H9 (cell line): ENCODE data around the gene CACNA1F. TPM values are rescaled to one million over a fixed set of nuclear protein-coding genes. Genes with fewer than 3 reads are reported as not detected.

ENCODE experiments used
- DNase-seq: peaks from one replicate; pipeline ENCODE4 v3.0.0-alpha.2; 2017
- H2AFZ ChIP-seq: one replicate; pipeline ENCODE4 v1.6.1; 2013; ENCODE audit warnings: mild to moderate bottlenecking, low read length, control low read depth, moderate library complexity
- H2AK5ac ChIP-seq: 2 replicates; pipeline ENCODE4 v1.6.1; 2013; ENCODE audit warnings: low read length, control low read depth, mixed read lengths; ENCODE audit not compliant: insufficient read length
- H2BK120ac ChIP-seq: one replicate; pipeline ENCODE4 v1.6.1; 2013; ENCODE audit warnings: low read depth, mild to moderate bottlenecking, low read length, control low read depth, inconsistent platforms; ENCODE audit not compliant: poor library complexity, severe bottlenecking
- H2BK12ac ChIP-seq: 2 replicates; pipeline ENCODE4 v1.6.1; 2013; ENCODE audit warnings: low read length, control low read depth, mixed read lengths, low read depth; ENCODE audit not compliant: insufficient read length
- H2BK15ac ChIP-seq: 2 replicates; pipeline ENCODE4 v1.6.1; 2013; ENCODE audit warnings: low read depth, low read length, control low read depth
- H2BK20ac ChIP-seq: one replicate; pipeline ENCODE4 v1.6.1; 2013; ENCODE audit warnings: low read depth, mild to moderate bottlenecking, low read length, control low read depth, inconsistent platforms; ENCODE audit not compliant: poor library complexity, severe bottlenecking
- H2BK5ac ChIP-seq: 2 replicates; pipeline ENCODE4 v1.6.1; 2013; ENCODE audit warnings: low read length, control low read depth, mixed read lengths; ENCODE audit not compliant: insufficient read length
- H3K14ac ChIP-seq: 2 replicates; pipeline ENCODE4 v1.6.1; 2013; ENCODE audit warnings: low read length, control low read depth; ENCODE audit not compliant: insufficient read depth
- H3K18ac ChIP-seq: 2 replicates; pipeline ENCODE4 v1.6.1; 2013; ENCODE audit warnings: low read depth, mild to moderate bottlenecking, mixed read lengths, low read length, control low read depth; ENCODE audit not compliant: insufficient read length
- H3K23ac ChIP-seq: 2 replicates; pipeline ENCODE4 v1.6.1; 2013; ENCODE audit warnings: low read length, control low read depth, mixed read lengths, low read depth; ENCODE audit not compliant: insufficient read length
- H3K23me2 ChIP-seq: 2 replicates; pipeline ENCODE4 v1.6.1; 2013; ENCODE audit warnings: low read depth, mild to moderate bottlenecking, mixed read lengths, low read length, control low read depth; ENCODE audit not compliant: insufficient read length, poor library complexity, severe bottlenecking
- H3K27ac ChIP-seq: 2 replicates; pipeline ENCODE4 v1.5.1; 2013; ENCODE audit warnings: low read length, control low read depth, mixed read lengths, low read depth; ENCODE audit not compliant: insufficient read length
- H3K27me3 ChIP-seq: 2 replicates; pipeline ENCODE4 v1.6.1; 2013; ENCODE audit warnings: low read length, control low read depth, inconsistent platforms; ENCODE audit not compliant: insufficient read depth
- H3K4ac ChIP-seq: 2 replicates; pipeline ENCODE4 v1.6.1; 2013; ENCODE audit warnings: low read depth, mild to moderate bottlenecking, control low read depth, inconsistent platforms, low read length, moderate library complexity
- H3K4me1 ChIP-seq: 2 replicates; pipeline ENCODE4 v1.6.1; 2013; ENCODE audit warnings: low read length, control low read depth, inconsistent platforms; ENCODE audit not compliant: insufficient read depth
- H3K4me2 ChIP-seq: 2 replicates; pipeline ENCODE4 v1.6.1; 2013; ENCODE audit warnings: low read length, control low read depth, mixed read lengths; ENCODE audit not compliant: insufficient read length, insufficient read depth
- H3K56ac ChIP-seq: 2 replicates; pipeline ENCODE4 v1.6.1; 2013; ENCODE audit warnings: low read depth, mild to moderate bottlenecking, mixed read lengths, low read length, control low read depth; ENCODE audit not compliant: insufficient read length
- H3K79me1 ChIP-seq: 2 replicates; pipeline ENCODE4 v1.6.1; 2013; ENCODE audit warnings: low read depth, mild to moderate bottlenecking, moderate library complexity, low read length, control low read depth, inconsistent platforms; ENCODE audit not compliant: insufficient read depth, poor library complexity, severe bottlenecking
- H3K79me2 ChIP-seq: 2 replicates; pipeline ENCODE4 v1.6.1; 2013; ENCODE audit warnings: low read length, control low read depth, inconsistent platforms; ENCODE audit not compliant: insufficient read depth
- H3K9ac ChIP-seq: 2 replicates; pipeline ENCODE4 v1.6.1; 2013; ENCODE audit warnings: low read length, control low read depth, mixed read lengths; ENCODE audit not compliant: insufficient read length; ENCODE audit errors: extremely low read depth
- H3K9me3 ChIP-seq: one replicate; pipeline ENCODE4 v1.6.1; 2013; ENCODE audit warnings: low read depth, low read length, inconsistent platforms; ENCODE audit not compliant: control insufficient read depth
- H3T11ph ChIP-seq: one replicate; pipeline ENCODE4 v1.6.1; 2013; ENCODE audit warnings: mild to moderate bottlenecking, low read length, control low read depth, inconsistent platforms
- H4K20me1 ChIP-seq: one replicate; pipeline ENCODE4 v1.6.1; 2013; ENCODE audit not compliant: control insufficient read depth, insufficient read length, insufficient read depth
- H4K5ac ChIP-seq: 2 replicates; pipeline ENCODE4 v1.6.1; 2013; ENCODE audit warnings: low read depth, mild to moderate bottlenecking, mixed read lengths, low read length, control low read depth; ENCODE audit not compliant: insufficient read length
- H4K8ac ChIP-seq: replicated peaks from 2 replicates; pipeline ENCODE4 v1.6.1; 2013; ENCODE audit warnings: low read length, control low read depth, mixed read lengths, low read depth; ENCODE audit not compliant: insufficient read length
- H4K91ac ChIP-seq: 2 replicates; pipeline ENCODE4 v1.6.1; 2013; ENCODE audit warnings: low read depth, mild to moderate bottlenecking, moderate library complexity, mixed read lengths, low read length, control low read depth; ENCODE audit not compliant: insufficient read length
- H3K27ac Mint-ChIP-seq, 3 experiments: 2 replicates in 2 of 3; 3 replicates in 1 of 3; pipeline ENCODE4 v1.8.0; 2020 to 2021; ENCODE audit warnings: mixed read lengths in 3 of 3, mild to moderate bottlenecking in 1 of 3, moderate library complexity in 1 of 3
- H3K27me3 Mint-ChIP-seq: 2 replicates; pipeline ENCODE4 v1.8.0; 2021; ENCODE audit warnings: low read depth, mild to moderate bottlenecking, moderate library complexity, mixed read lengths
- H3K36me3 Mint-ChIP-seq, 3 experiments: 2 replicates in 2 of 3; 3 replicates in 1 of 3; pipeline ENCODE4 v1.8.0; 2020 to 2021; ENCODE audit warnings: low read depth in 3 of 3, mixed read lengths in 3 of 3; ENCODE audit not compliant: insufficient read depth in 1 of 3
- H3K4me1 Mint-ChIP-seq, 2 experiments: 2 replicates each; pipeline ENCODE4 v1.8.0; 2020; ENCODE audit warnings: mixed read lengths in 2 of 2
- H3K4me3 Mint-ChIP-seq, 2 experiments: 2 replicates in 1 of 2; 3 replicates in 1 of 2; pipeline ENCODE4 v1.8.0; 2020 to 2021; ENCODE audit warnings: mild to moderate bottlenecking in 2 of 2, mixed read lengths in 2 of 2, moderate library complexity in 1 of 2
- H3K9me3 Mint-ChIP-seq, 2 experiments: 2 replicates in 1 of 2; 3 replicates in 1 of 2; pipeline ENCODE4 v1.8.0; 2020; ENCODE audit warnings: mild to moderate bottlenecking in 2 of 2, mixed read lengths in 2 of 2, moderate library complexity in 1 of 2
- CTCF ChIP-seq: fragments of 200-600 bp; sonication (generic); conservative IDR thresholded peaks from 3 replicates; pipeline ENCODE4 v1.8.0; 2021; ENCODE audit warnings: antibody characterized with exemption, mild to moderate bottlenecking
- WGBS: extraction: QIAGEN DNeasy Blood & Tissue Kit; methylation state at CpG from one replicate; pipeline ENCODE4 v1.1.7; 2013; ENCODE audit warnings: missing lambda C conversion rate, low lambda C conversion rate, mixed read lengths; ENCODE audit not compliant: insufficient read length; ENCODE audit errors: extremely low coverage; 5-methylcytosine and 5-hydroxymethylcytosine counted together
- total RNA-seq: library from RNA; stranded (reverse); gene quantifications from 2 replicates; pipeline ENCODE4 v1.2.1, GENCODE V29; 2021

Gene CACNA1F
- total RNA-seq, 1 experiment from 2014 or later: 1.4 TPM

- Histone ChIP-seq H4K20me1 (no peaks in the 10 kb centered on the region), H3K27ac (no peak overlapping the region), H3T11ph (no peak overlapping the region), H3K56ac (no peak overlapping the region), H4K91ac (no peak overlapping the region), H3K18ac (no peak overlapping the region), H3K27me3 (no peaks in the 10 kb centered on the region), H4K8ac (no peak overlapping the region), H3K9ac (no peak overlapping the region), H3K4ac (no peak overlapping the region), H2BK12ac (no peak overlapping the region), H3K23ac (no peak overlapping the region), H3K79me2 (no peaks in the 10 kb centered on the region), H4K5ac (no peak overlapping the region), H3K4me1 (no peaks in the 10 kb centered on the region), H2BK20ac (no peak overlapping the region), H3K14ac (no peak overlapping the region), H3K23me2 (no peaks in the 10 kb centered on the region), H2BK120ac (no peak overlapping the region), H2BK5ac (no peak overlapping the region), H3K4me2 (no peak overlapping the region), H2AK5ac (no peak overlapping the region), H2AFZ (no peak overlapping the region), H2BK15ac (no peak overlapping the region; the same call in 1 of the 2 replicates), H3K79me1 (no peaks in the 10 kb centered on the region), H3K9me3 (peaks cover 27% of the 10 kb centered on the region)
- no peak overlapping the region for H3K4me3 Mint-ChIP-seq
- H3K27ac Mint-ChIP-seq: peak overlapping the region in 1 of 3 experiments; percentile 18; a peak in 1 of 7 replicates
- TF ChIP-seq CTCF: no peak
- peaks cover 64 to 77% of the 10 kb centered on the region in 2 experiments for H3K9me3 Mint-ChIP-seq
- no peaks in the 10 kb centered on the region; the same call in 1 of the 2 replicates for H3K27me3 Mint-ChIP-seq
- H3K4me1 Mint-ChIP-seq: no peaks in the 10 kb centered on the region
- no peak for DNase-seq
- H3K36me3 Mint-ChIP-seq: peaks cover 12 to 36% (median 18%) of the 10 kb centered on the region in 3 experiments
- WGBS: no CpG with 5 or more reads among the region's 13 CpGs
These were observed 16.9 kb upstream of the CACNA1F start for GRCh38 chrX:49250066-49250465.
